ENCODE results near the gene FRYL. TPM values are rescaled to one million over a fixed set of nuclear protein-coding genes. Genes with fewer than 3 reads are reported as not detected.
"Not testable (repeated sequence)": the region's sequence is repeated elsewhere in the genome, so short reads cannot be mapped to it uniquely, and the experiment has no call there.

The FRYL gene
- 33.0 and 33.4 TPM in 2 replicates for total RNA-seq
- polyA plus RNA-seq = 20.6 and 32.2 TPM in 2 replicates

GRCh38 chr4:48779998-48780864 lies at the start of gene FRYL:
Gene FRYL (minus strand): TSS chr4:48780279. CDS start chr4:48634410, 145,869 bp downstream.
- peaks cover 40% of the 10 kb centered on the region for H3K4me1 ChIP-seq (ENCODE audit: low read depth)
- TF ChIP-seq, protein P1, sequence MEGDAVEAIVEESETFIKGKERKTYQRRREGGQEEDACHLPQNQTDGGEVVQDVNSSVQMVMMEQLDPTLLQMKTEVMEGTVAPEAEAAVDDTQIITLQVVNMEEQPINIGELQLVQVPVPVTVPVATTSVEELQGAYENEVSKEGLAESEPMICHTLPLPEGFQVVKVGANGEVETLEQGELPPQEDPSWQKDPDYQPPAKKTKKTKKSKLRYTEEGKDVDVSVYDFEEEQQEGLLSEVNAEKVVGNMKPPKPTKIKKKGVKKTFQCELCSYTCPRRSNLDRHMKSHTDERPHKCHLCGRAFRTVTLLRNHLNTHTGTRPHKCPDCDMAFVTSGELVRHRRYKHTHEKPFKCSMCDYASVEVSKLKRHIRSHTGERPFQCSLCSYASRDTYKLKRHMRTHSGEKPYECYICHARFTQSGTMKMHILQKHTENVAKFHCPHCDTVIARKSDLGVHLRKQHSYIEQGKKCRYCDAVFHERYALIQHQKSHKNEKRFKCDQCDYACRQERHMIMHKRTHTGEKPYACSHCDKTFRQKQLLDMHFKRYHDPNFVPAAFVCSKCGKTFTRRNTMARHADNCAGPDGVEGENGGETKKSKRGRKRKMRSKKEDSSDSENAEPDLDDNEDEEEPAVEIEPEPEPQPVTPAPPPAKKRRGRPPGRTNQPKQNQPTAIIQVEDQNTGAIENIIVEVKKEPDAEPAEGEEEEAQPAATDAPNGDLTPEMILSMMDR (IDR thresholded peaks at IDR 0.05; ENCODE audit: low read depth, low read length) = no peak
- H3K4me3 ChIP-seq = peak within 1 kb of the TSS; percentile 58
- no peaks in the 10 kb centered on the region for H3K27me3 ChIP-seq
- peak; percentile 100 for DNase-seq (ENCODE audit: low read depth in 1 of 2, low spot score in 1 of 2)
- H3K36me3 ChIP-seq = no peaks in the 10 kb centered on the region
- H3K27ac ChIP-seq = peak within 1 kb of the TSS; percentile 91
- no peaks in the 10 kb centered on the region for H3K9me3 ChIP-seq (ENCODE audit: low read depth)

GRCh38 chr4:48827622-48828021 lies 47.5 kb upstream of the FRYL start:
- TF ChIP-seq, protein P1 (IDR thresholded peaks at IDR 0.05; ENCODE audit: low read depth, low read length) = no peak
- no peak for DNase-seq (ENCODE audit: low read depth in 1 of 2, low spot score in 1 of 2)
- no peaks in the 10 kb centered on the region for H3K9me3 ChIP-seq (ENCODE audit: low read depth)

DNA sequence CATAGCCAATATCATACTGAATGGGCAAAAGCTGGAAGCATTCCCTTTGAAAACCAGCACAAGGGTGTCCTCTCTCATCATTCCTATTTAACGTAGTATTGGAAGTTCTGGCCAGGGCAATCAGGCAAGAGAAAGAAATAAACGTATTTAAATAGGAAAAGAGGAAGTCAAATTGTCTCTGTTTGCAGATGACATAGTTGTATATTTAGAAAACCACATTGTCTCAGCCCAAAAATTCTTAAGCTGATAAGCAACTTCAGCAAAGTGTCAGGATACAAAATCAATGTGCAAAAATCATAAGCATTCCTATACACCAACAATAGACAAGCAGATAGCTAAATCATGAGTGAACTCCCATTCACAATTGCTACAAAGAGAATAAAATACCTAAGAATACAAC lies 41.4 kb upstream of the FRYL start:
- H3K4me3 ChIP-seq; H3K27ac ChIP-seq; H3K27me3 ChIP-seq; H3K9me3 ChIP-seq (ENCODE audit: low read depth); DNase-seq (ENCODE audit: low read depth in 1 of 2, low spot score in 1 of 2); H3K36me3 ChIP-seq: not testable (repeated sequence)
- peaks cover 10% of the 10 kb centered on the region for H3K4me1 ChIP-seq (ENCODE audit: low read depth)

More at GRCh38 chr4:48827622-48828021, 47.5 kb upstream of the FRYL start:
- no peaks in the 10 kb centered on the region for H3K36me3 ChIP-seq
- H3K27ac ChIP-seq = no peak overlapping the region
- H3K4me3 ChIP-seq = no peak overlapping the region
- no peaks in the 10 kb centered on the region for H3K27me3 ChIP-seq
- peaks cover 1% of the 10 kb centered on the region for H3K4me1 ChIP-seq (ENCODE audit: low read depth)

DNA sequence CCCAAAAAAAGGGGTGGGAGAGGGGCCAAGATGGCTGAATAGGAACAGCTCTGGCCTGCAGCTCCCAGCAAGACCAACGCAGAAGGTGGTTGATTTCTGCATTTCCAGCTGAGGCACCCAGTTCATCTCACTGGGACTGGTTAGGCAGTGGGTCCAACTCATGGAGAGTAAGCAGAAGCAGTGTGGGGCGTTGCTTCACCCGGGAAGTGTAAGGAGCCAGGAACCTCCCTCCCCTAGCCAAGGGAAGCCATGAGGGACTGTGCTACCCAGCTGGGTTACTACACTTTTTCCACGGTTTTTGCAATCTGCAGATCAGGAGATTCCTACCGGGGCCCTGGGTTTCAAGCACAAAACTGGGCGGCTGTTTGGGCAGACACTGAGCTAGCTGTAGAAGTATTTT lies 36.9 kb upstream of the FRYL start:
- Histone ChIP-seq H3K4me1 (ENCODE audit: low read depth) (peaks cover 10% of the 10 kb centered on the region), H3K27ac (no peak overlapping the region), H3K9me3 (ENCODE audit: low read depth) (no peaks in the 10 kb centered on the region), H3K27me3 (no peaks in the 10 kb centered on the region), H3K36me3 (no peaks in the 10 kb centered on the region), H3K4me3 (no peak overlapping the region)
- TF ChIP-seq, protein P1 (IDR thresholded peaks at IDR 0.05; ENCODE audit: low read depth, low read length) = no peak
- no peak for DNase-seq (ENCODE audit: low read depth in 1 of 2, low spot score in 1 of 2)

GRCh38 chr4:48816297-48816696 lies 36.2 kb upstream of the FRYL start:
- peaks cover 10% of the 10 kb centered on the region for H3K4me1 ChIP-seq (ENCODE audit: low read depth)
- not testable (repeated sequence) for H3K36me3 ChIP-seq; H3K9me3 ChIP-seq (ENCODE audit: low read depth); H3K27me3 ChIP-seq; H3K4me3 ChIP-seq; H3K27ac ChIP-seq; DNase-seq (ENCODE audit: low read depth in 1 of 2, low spot score in 1 of 2)

DNA sequence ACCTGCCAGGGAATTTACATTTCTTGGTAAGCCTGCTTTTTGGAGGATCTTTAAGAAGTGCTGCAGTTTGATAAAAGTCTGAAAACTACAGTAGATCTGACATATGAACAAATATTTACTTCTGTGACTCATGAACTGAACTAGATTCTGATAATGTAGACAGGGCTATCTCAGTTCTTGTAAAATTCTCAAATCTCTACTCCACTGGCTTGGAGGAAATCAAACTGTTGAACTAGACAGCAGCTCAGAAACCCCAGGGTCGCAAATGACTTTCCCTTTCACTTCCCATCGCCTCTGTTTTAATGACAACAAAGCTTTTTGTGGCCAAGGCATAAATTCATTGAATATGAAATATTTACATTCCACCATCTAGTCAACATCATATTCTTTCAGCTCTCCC lies 35.4 kb upstream of the FRYL start:
- H3K27me3 ChIP-seq = no peaks in the 10 kb centered on the region
- TF ChIP-seq, protein P1 (IDR thresholded peaks at IDR 0.05; ENCODE audit: low read depth, low read length) = no peak
- no peak overlapping the region for H3K4me3 ChIP-seq
- H3K9me3 ChIP-seq (ENCODE audit: low read depth) = no peaks in the 10 kb centered on the region
- no peak overlapping the region for H3K27ac ChIP-seq
- peaks cover 10% of the 10 kb centered on the region for H3K4me1 ChIP-seq (ENCODE audit: low read depth)
- DNase-seq (ENCODE audit: low read depth in 1 of 2, low spot score in 1 of 2) = no peak
- H3K36me3 ChIP-seq = no peaks in the 10 kb centered on the region
